GM18505 (cell line): ENCODE data around the gene GPR18.

Source experiments
- ATAC-seq: cut with Tn5 transposase; IDR thresholded peaks from one replicate; pipeline ENCODE4 v1.9.1; 2021; ENCODE audit not compliant: unreplicated experiment
- POLR2A ChIP-seq: IDR thresholded peaks from 4 replicates; pipeline ENCODE4 v1.6.1; 2011; ENCODE audit warnings: borderline replicate concordance; ENCODE audit not compliant: insufficient read depth, insufficient read length; ENCODE audit errors: extremely low read depth

The GPR18 gene

DNA sequence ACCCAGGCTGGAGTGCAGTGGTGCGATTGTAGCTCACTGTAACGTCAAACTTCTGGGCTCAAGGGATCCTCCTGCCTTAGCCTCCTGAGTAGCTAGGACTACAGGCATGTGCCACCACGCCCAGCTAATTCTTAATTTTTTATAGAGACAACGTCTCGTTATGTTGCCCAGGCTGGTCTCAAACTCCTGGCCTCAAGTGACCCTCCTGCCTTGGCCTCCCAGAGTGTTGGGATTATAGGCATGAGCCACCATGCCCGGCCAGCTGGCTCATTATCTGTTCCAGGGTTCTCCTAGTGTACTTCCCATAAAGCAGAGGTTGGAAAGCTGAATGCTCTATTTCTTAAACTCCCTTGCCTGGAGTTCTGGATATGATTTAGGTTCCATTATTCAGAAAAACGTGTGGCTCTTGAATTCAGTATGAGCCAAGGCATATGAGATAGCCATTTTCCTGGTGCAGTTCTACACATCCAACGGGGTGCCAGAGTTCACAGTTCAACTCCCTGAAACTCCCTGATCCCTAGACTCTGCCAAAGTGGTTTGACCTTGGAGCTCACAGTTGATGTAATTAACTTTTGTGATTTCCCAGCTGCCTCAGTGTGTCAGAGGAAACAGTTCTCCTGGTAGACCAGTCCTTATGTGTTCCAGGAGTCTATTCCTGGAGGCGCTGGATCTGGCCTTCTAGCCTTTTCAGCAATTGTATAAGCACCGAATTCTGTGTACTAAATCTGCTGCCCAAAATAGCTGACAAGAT, 27.4 kb upstream of the GPR18 start:
- no peak for TF ChIP-seq POLR2A
- ATAC-seq = no peak

DNA sequence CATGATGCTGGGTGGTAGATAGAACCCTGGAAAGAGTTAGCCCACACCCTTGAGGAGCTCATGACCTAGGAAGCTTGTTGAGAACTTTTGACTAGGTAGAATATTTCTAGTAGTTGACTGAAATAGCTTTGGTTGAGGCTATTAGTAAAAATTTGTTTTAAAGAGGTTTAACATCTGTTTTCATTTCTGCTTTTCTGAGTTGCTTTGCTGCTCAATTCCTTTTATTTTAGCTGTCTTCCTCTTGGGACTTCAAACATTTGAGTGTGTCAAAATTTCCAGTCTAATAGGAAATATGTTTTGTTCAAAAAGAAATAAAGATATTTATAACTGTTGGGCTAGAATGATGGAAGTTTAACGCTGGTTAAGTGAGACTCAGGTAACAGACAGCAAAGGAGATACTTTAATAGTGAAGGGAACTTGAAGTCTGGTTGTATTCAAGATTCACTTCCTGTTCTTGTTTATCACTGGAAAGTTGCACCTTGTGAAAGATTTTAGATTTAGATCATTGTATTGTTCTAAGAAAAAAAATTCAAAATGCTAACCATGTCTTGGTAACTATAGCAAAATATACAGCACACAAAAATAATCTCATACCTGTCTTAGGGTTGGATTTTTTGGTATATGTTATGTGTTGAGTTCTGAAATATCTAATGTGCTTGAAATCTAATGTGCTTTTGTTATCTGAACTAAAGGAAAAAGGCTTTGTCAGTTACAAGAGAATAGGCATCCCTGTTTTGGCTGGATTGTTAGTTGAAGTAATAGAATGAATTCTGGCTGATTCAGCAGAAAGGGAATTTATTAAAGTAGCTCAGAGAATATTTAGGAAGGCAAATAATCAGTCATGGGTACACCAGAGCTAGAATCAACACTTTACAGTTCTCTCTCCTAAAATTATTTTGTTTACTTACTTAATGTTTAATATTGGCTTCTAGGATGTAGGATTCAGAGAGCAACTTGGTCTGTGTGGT, 24.4 kb upstream of the GPR18 start:
- TF ChIP-seq POLR2A = peak; percentile 10
- ATAC-seq = peak; percentile 59

DNA sequence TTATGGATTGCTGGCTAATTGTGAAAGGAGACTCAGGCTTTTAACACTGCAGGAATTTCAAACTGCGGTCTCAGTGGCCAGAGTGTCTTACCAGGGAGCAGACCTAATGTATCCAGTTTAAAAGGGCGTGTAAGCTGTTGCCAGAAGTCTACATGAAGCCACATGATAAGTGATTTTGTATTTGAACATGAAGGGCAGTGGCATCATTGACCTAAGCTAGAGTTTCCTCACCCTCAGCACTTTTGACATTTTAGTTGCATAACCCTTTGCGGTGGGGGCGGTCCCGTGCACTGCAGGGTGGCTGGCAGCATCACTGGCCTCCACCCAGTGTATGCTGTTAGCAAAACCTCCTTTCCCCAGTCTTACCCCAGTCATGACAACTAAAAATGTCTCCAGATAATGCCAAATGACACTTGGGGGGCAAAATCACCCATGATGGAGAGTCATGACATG, 23.7 kb upstream of the GPR18 start:
- no peak for TF ChIP-seq POLR2A

GRCh38 chr13:99280166-99280565, 22.0 kb upstream of the GPR18 start:
- TF ChIP-seq POLR2A = no peak
- no peak for ATAC-seq

More for the DNA sequence above, 23.7 kb upstream of the GPR18 start:
- ATAC-seq = peak; percentile 72

DNA sequence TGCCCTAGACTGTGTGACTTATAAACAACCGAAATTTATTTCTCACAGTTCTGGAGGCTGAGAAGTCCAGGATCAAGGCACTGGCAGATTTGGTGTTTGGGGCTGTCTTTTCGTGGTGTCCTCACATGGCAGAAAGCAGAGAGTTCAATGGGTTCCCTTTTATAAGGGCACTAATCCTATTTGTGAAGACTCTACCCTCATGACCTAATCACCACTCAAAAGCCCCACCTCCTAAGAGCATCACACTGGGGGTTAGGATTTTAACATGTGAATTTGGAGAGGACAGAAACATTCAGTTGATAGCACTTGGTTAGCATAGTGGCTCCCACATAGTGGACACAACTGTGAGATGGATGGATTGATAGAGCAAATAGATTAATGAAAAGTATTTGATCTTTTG, 21.5 kb upstream of the GPR18 start:
- ATAC-seq = no peak
- no peak for TF ChIP-seq POLR2A

DNA sequence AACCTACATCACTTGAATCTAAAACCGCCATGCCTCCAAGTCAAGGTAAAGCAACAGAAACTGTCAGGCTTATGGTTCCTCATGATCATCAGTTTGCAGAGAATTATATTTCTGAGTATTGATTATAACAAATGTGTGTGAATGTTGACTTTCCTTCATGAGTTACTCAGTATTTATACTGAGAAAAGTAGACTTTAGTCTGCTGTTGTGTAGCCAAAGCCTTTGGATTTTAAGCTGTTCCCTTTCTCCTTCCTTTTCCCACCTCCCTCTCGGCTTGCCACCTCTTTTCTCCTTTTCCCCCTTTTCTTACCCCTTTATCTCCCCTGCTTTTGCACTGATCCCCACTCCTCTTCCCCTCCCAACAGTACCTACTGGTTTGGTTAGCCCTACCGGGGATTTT, 20.7 kb upstream of the GPR18 start:
- ATAC-seq = no peak
- TF ChIP-seq POLR2A = no peak

DNA sequence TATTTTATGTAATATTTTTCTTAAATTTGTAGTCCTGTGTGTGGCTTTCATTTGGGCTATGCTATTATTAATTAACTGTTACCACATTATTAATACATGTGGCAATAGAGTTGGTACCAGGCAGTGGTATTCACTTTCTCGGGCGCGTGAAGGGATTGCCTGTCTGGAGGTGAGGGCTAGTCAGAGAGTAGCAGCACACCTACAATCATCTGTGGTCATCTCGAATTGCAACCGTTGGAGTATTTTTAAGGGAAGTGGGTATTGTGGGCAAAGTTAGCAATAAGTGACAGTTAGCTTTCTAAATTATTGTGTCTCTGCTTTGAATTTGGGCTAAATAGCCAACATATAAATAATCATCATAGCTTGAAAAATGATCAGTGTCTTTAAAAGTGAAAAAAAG, 20.0 kb upstream of the GPR18 start:
- no peak for ATAC-seq
- no peak for TF ChIP-seq POLR2A

DNA sequence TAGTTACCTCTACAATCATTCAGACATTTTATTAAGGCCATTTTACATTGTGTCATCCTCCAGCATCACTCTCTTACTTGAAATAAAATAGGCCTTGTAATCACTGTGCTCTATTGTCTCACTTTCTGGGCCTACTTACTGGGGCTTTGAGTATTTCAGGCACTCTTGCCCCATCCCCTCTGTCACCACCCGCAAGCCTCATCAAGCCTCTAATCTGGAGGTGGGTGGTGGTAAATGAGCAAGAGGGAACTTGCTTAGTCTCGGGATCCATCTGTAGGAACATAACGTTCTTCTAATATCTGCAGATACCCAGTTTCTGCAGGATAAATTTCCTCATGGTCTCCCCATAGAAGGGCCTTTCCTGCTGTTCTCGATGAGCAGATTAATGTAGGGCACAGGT, 19.4 kb upstream of the GPR18 start:
- TF ChIP-seq POLR2A = no peak
- ATAC-seq = no peak

DNA sequence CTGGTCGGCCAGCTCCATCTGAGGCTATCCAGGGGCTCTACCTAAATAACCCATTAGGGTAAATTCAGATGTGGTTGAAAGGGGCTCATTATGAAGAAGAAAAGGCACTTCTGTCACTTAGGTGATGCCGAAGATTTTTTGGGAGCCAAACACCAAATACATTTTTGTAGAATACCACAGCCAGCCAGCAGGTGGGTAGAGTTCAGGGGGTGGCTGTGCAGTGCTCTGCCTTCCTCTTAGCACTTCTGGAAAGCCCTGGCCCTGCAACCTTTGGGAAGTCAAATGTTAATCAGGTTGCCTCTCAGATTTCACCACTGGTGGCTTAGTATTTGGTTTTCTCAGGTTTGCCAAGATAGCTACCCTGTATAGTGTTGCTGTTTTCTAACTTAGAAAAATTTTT, 18.5 kb upstream of the GPR18 start:
- no peak for ATAC-seq
- no peak for TF ChIP-seq POLR2A

DNA sequence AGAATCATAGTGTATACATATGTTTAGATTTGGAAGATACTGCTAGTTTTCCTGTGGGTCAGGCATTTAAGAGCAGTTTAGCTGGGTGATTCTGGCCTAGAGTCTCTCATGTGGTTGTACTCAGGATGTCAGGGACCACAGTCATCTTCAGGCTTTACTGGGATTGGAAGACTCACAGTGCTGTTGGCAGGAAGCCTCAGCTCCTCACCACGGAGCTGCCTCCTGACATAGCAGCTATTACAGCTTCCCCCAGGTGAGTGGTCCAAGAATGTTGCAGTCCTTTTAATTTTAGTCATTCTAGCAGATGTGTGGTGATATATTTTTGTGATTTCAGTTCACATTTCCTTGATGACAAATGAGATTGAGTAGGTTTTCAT, 16.9 kb upstream of the GPR18 start:
- TF ChIP-seq POLR2A = no peak
- ATAC-seq = no peak

DNA sequence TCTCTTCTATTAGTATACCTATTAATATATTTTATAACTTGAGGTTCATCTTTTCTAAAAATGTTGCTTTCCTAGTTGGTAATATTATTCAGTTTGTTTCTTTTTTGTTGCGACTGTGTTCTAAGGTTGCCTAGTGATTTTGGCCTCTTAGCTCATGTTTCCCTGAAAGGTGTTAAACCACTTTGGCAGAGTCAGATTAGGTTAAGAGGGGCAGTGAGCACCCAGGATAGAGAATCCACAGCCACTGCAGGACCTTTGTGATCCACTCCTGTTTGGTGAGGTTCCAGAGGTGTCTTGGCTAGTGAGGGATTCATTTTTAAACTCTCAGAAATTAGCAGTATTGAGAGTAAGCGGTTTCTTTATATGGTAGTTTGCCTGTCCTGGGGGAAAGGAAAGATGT, 14.9 kb upstream of the GPR18 start:
- ATAC-seq = no peak
- no peak for TF ChIP-seq POLR2A

DNA sequence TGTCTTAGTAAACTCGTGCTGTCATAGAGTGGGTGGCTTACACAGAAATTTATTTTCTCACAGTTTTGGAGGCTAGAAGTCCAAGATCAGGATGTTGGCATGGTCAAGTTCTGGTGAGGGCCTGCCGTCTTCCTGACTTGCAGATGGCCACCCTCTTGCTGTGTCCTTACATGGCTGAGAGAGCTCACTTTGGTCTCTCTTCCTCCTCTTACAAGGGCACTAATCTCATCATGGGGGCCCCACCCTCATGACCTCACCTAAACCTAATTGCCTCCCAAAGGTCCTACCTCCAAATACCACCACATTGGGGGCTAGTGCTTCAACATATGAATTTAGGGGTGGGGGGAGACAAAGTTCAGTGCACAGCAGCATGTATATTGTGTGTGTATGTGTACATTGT, 14.3 kb upstream of the GPR18 start:
- ATAC-seq = no peak
- TF ChIP-seq POLR2A = no peak

DNA sequence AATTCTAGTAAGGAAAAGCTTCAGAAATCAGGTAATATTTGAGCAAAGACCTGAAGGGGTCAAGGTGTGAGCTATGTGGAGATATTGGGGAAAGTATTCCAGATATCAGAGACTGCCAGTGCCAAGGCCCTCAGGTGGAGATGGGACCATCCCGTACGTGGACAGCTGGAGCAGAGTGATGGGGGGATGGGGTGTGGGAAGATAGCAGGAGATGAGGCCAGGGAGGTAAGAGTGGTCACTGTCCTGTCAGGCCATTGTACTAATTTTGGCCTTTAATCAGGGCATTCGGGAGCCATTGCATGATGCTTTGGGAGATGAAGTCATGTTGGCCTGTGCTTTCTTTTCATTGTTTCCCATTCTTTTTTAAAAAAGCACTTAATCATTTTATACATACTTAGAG, 13.1 kb upstream of the GPR18 start:
- no peak for TF ChIP-seq POLR2A
- ATAC-seq = no peak

DNA sequence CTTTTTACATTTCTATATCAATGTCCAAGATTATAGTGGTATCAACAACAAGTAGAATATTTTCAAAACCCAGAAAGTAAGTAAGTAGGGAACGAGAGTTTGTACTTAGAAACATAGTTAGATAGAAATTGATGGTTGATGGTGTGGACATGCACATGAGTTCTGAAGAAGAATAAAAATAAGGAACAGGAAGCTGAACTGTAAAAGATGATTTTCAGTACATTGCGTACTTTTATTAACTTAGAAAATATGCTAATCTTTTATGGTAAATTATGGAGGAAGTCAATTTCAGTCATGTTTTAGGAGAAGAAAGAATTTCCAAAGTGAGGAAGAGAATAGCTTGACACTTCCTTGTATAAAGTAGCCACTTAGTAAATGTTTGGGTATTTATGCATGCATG, 12.3 kb upstream of the GPR18 start:
- no peak for TF ChIP-seq POLR2A
- no peak for ATAC-seq
